NCI-H526 (cell line): ENCODE measurements around the gene CD320.
A peak's percentile ranks its signal among the peaks of the same experiment; 100 is the strongest.
"Not testable (repeated sequence)": the region's sequence is repeated elsewhere in the genome, so short reads cannot be mapped to it uniquely, and the experiment has no call there.

Experiments
- DNase-seq, 2 experiments: peaks; one replicate each; lab custom pipeline; 2025; lab: John Stamatoyannopoulos, UW

The CD320 gene

GRCh38 chr19:8333767-8334457 is 25.8 kb upstream of the CD320 start:
- DNase-seq, result peak in 1 of 2 experiments; percentile 68

GRCh38 chr19:8332976-8333766 is 25.0 kb upstream of the CD320 start:
- DNase-seq, result peak in 1 of 2 experiments; percentile 21

- DNase-seq, result no peak
These were observed 23.2 kb upstream of the CD320 start for GRCh38 chr19:8331263-8331845.

GRCh38 chr19:8329996-8330395 is 21.8 kb upstream of the CD320 start:
- DNase-seq, result no peak

GRCh38 chr19:8325454-8325853 is 17.3 kb upstream of the CD320 start:
- DNase-seq, result no peak

- no peak for DNase-seq
These were observed 16.3 kb upstream of the CD320 start for GRCh38 chr19:8324186-8325050.

- no peak for DNase-seq
These were observed 15.6 kb upstream of the CD320 start for GRCh38 chr19:8323781-8324185.

GRCh38 chr19:8322638-8322997 is 14.5 kb upstream of the CD320 start:
- no peak for DNase-seq

GRCh38 chr19:8321986-8322637 is 14.0 kb upstream of the CD320 start:
- DNase-seq, result no peak

GRCh38 chr19:8321067-8321985 is 13.2 kb upstream of the CD320 start, which contains the start of the genes NDUFA7 and RPS28:
NDUFA7 (minus strand) TSS chr19:8321375; CDS start chr19:8321358, 17 bp downstream.
RPS28 (plus strand) TSS chr19:8321496; CDS start chr19:8321531, 35 bp downstream.
- peak; percentile 87 to 96 for DNase-seq

- no peak for DNase-seq
These were observed 12.5 kb upstream of the CD320 start for GRCh38 chr19:8320564-8321066.

- no peak for DNase-seq
These were observed 11.8 kb upstream of the CD320 start for GRCh38 chr19:8319807-8320520.

GRCh38 chr19:8318835-8319234 is 10.7 kb upstream of the CD320 start:
- DNase-seq, result not testable (repeated sequence)

- no peak for DNase-seq
These were observed 8.4 kb upstream of the CD320 start for GRCh38 chr19:8316351-8317125.

- DNase-seq, result not testable (repeated sequence)
These were observed 7.0 kb upstream of the CD320 start for GRCh38 chr19:8314981-8315640.

GRCh38 chr19:8311461-8312260 is 3.5 kb upstream of the CD320 start:
- no peak for DNase-seq
